HEK293 (cell line): ENCODE results near the gene CEP72.

Experiments
- CTCF ChIA-PET: fragments of 350-600 bp; formaldehyde crosslinking; extraction: SDS; loops from one replicate; lab custom pipeline; 2021; ENCODE audit warnings: antibody characterized with exemption; lab: Yijun Ruan, JAX
- POLR2A ChIA-PET: fragments of 300-600 bp; formaldehyde crosslinking; extraction: SDS; loops from one replicate; lab custom pipeline; 2020; ENCODE audit warnings: antibody characterized with exemption, inconsistent platforms; lab: Yijun Ruan, JAX
- H3K27ac ChIP-seq: fragments of 200-500 bp; sonication (Bioruptor generic); 2 replicates; pipeline ENCODE4 v1.5.1; 2014; ENCODE audit warnings: low read depth, low read length, control low read depth, inconsistent platforms; ENCODE audit errors: extremely low read depth
- H3K36me3 ChIP-seq, 2 experiments: fragments of 200-500 bp in 1 of 2; sonication (Bioruptor generic) in 1 of 2; 1 replicate in 1 of 2; 2 replicates in 1 of 2; pipeline ENCODE4 v1.5.1; 2014 to 2017; ENCODE audit warnings: inconsistent platforms in 2 of 2, low read length in 2 of 2; ENCODE audit not compliant: control insufficient read depth in 2 of 2, insufficient read depth in 1 of 2
- H3K4me1 ChIP-seq: fragments of 200-500 bp; sonication (Bioruptor generic); 2 replicates; pipeline ENCODE4 v1.5.1; 2014; ENCODE audit warnings: mild to moderate bottlenecking, low read length, inconsistent platforms; ENCODE audit not compliant: control insufficient read depth, insufficient read depth
- H3K4me3 ChIP-seq: 2 replicates; pipeline ENCODE4 v1.5.1; 2011; ENCODE audit warnings: low read depth, mild to moderate bottlenecking, control low read depth, low read length, moderate library complexity
- H3K9me3 ChIP-seq: fragments of 200-500 bp; sonication (Bioruptor generic); 2 replicates; pipeline ENCODE4 v1.5.1; 2014; ENCODE audit warnings: low read depth, low read length, inconsistent platforms; ENCODE audit not compliant: control insufficient read depth, insufficient read depth
- BCL11B ChIP-seq: fragments of 450-650 bp; formaldehyde crosslinking; IDR thresholded peaks from 2 replicates; pipeline ENCODE4 v1.5.1; 2016; ENCODE audit warnings: low read depth, missing biosample characterization, missing genetic modification characterization
- CTCF ChIP-seq: fragments of 450-650 bp; formaldehyde crosslinking; IDR thresholded peaks from 2 replicates; pipeline ENCODE4 v1.5.1; 2016; ENCODE audit warnings: missing biosample characterization, missing genetic modification characterization
- GLIS1 ChIP-seq: fragments of 450-650 bp; formaldehyde crosslinking; IDR thresholded peaks from 2 replicates; pipeline ENCODE4 v1.5.1; 2016; ENCODE audit warnings: missing biosample characterization, missing genetic modification characterization
- GLIS2 ChIP-seq: fragments of 450-650 bp; formaldehyde crosslinking; IDR thresholded peaks from 2 replicates; pipeline ENCODE4 v1.5.1; 2016; ENCODE audit warnings: missing biosample characterization, missing genetic modification characterization
- PATZ1 ChIP-seq: fragments of 450-650 bp; formaldehyde crosslinking; IDR thresholded peaks from 2 replicates; pipeline ENCODE4 v1.5.1; 2016; ENCODE audit warnings: missing biosample characterization, missing genetic modification characterization
- SCRT1 ChIP-seq: fragments of 450-650 bp; formaldehyde crosslinking; IDR thresholded peaks from 2 replicates; pipeline ENCODE4 v1.5.1; 2016; ENCODE audit warnings: missing biosample characterization, missing genetic modification characterization, borderline replicate concordance
- SCRT2 ChIP-seq: fragments of 450-650 bp; formaldehyde crosslinking; IDR thresholded peaks from 2 replicates; pipeline ENCODE4 v1.5.1; 2016; ENCODE audit warnings: missing biosample characterization, missing genetic modification characterization
- TCF7L2 ChIP-seq: IDR thresholded peaks from 2 replicates; pipeline ENCODE4 v1.6.1; 2011; ENCODE audit warnings: low read depth, mild to moderate bottlenecking, inconsistent platforms, low read length, moderate library complexity, borderline replicate concordance
- ZBTB10 ChIP-seq: fragments of 450-650 bp; formaldehyde crosslinking; IDR thresholded peaks from 2 replicates; pipeline ENCODE4 v1.5.1; 2016; ENCODE audit warnings: missing biosample characterization, missing genetic modification characterization
- ZBTB6 ChIP-seq: fragments of 450-650 bp; formaldehyde crosslinking; IDR thresholded peaks from 2 replicates; pipeline ENCODE4 v1.5.1; 2017; ENCODE audit warnings: missing biosample characterization, missing genetic modification characterization
- ZBTB8A ChIP-seq: fragments of 450-650 bp; formaldehyde crosslinking; IDR thresholded peaks from 2 replicates; pipeline ENCODE4 v1.5.1; 2016; ENCODE audit warnings: missing biosample characterization, missing genetic modification characterization
- ZNF223 ChIP-seq: fragments of 450-650 bp; formaldehyde crosslinking; IDR thresholded peaks from 2 replicates; pipeline ENCODE4 v1.5.1; 2016; ENCODE audit warnings: missing biosample characterization, missing genetic modification characterization
- ZNF404 ChIP-seq: fragments of 450-650 bp; formaldehyde crosslinking; IDR thresholded peaks from 2 replicates; pipeline ENCODE4 v1.5.1; 2017; ENCODE audit warnings: missing biosample characterization, missing genetic modification characterization
- ZNF423 ChIP-seq: fragments of 450-650 bp; formaldehyde crosslinking; IDR thresholded peaks from 2 replicates; pipeline ENCODE4 v1.5.1; 2016; ENCODE audit warnings: missing biosample characterization, missing genetic modification characterization
- ZNF473 ChIP-seq: fragments of 450-650 bp; formaldehyde crosslinking; IDR thresholded peaks from 2 replicates; pipeline ENCODE4 v1.5.1; 2017; ENCODE audit warnings: missing biosample characterization, missing genetic modification characterization
- ZNF610 ChIP-seq: fragments of 450-650 bp; formaldehyde crosslinking; IDR thresholded peaks from 2 replicates; pipeline ENCODE4 v1.5.1; 2016; ENCODE audit warnings: missing biosample characterization, missing genetic modification characterization, borderline replicate concordance
- ZSCAN5A ChIP-seq: fragments of 450-650 bp; formaldehyde crosslinking; IDR thresholded peaks from 2 replicates; pipeline ENCODE4 v1.5.1; 2016; ENCODE audit warnings: missing biosample characterization, missing genetic modification characterization

The CEP72 gene

GRCh38 chr5:669111-669841, 57.1 kb downstream of the CEP72 start:
- Histone ChIP-seq H3K9me3 (no peaks in the 10 kb centered on the region), H3K36me3 (peaks cover 0 to 37% of the 10 kb centered on the region in 2 experiments; a peak in 1 of 3 replicates), H3K4me1 (peaks cover 19% of the 10 kb centered on the region), H3K4me3 (no peak overlapping the region), H3K27ac (no peak overlapping the region)
- CTCF ChIA-PET, result interaction anchor here (0.6 to 5.4 kb wide), 16 partner anchors 10 to 538 kb away, joined by 3 to 39 read pairs (median 4); no protein-coding TSS in a partner anchor
- POLR2A ChIA-PET, result interaction anchor here (0.6 to 1.1 kb wide), 3 partner anchors 12 to 224 kb away, joined by 3 to 6 read pairs (median 4); partner anchors contain the start of genes BRD9 and TRIP13
- TF ChIP-seq ZNF223 (tag by site-specific recombination), result no peak
- peak; percentile 62 for TF ChIP-seq GLIS2 (tag by site-specific recombination)
- no peak for TF ChIP-seq TCF7L2
- peak; percentile 85; the same call in 1 of the 2 replicates for TF ChIP-seq BCL11B
- peak; percentile 71 for TF ChIP-seq ZBTB10
- TF ChIP-seq ZNF473 (tag by site-specific recombination), result no peak
- peak; percentile 78 for TF ChIP-seq CTCF
- peak; percentile 52; the same call in 1 of the 2 replicates for TF ChIP-seq PATZ1 (tag by site-specific recombination)
- TF ChIP-seq ZBTB8A, result peak; percentile 52
- no peak for TF ChIP-seq ZNF610 (tag by site-specific recombination)
- no peak for TF ChIP-seq ZNF423 (tag by site-specific recombination)
- no peak for TF ChIP-seq ZNF404 (tag by site-specific recombination)

GRCh38 chr5:669842-670395, 57.8 kb downstream of the CEP72 start:
- H3K27ac ChIP-seq, result no peak overlapping the region
- H3K4me1 ChIP-seq, result peaks cover 19% of the 10 kb centered on the region
- no peaks in the 10 kb centered on the region for H3K9me3 ChIP-seq
- POLR2A ChIA-PET, result interaction anchor here (0.8 to 1.1 kb wide), 4 partner anchors 12 to 223 kb away, joined by 3 to 4 read pairs (median 4); partner anchors contain the start of genes BRD9 and TRIP13
- no peak overlapping the region for H3K4me3 ChIP-seq
- TF ChIP-seq GLIS1 (tag by site-specific recombination), result peak; percentile 11; the same call in 1 of the 2 replicates
- TF ChIP-seq SCRT2 (tag by site-specific recombination), result peak; percentile 50; the same call in 1 of the 2 replicates
- no peak for TF ChIP-seq ZSCAN5A (tag by site-specific recombination)
- peak; percentile 46; the same call in 1 of the 2 replicates for TF ChIP-seq ZBTB6 (tag by site-specific recombination)
- TF ChIP-seq SCRT1 (tag by site-specific recombination), result 0 out of 2 replicates have a peak, but pooled peaks have one; percentile 44
- CTCF ChIA-PET, result interaction anchor here (0.6 to 5.4 kb wide), 15 partner anchors 10 to 539 kb away, joined by 3 to 39 read pairs (median 4); no protein-coding TSS in a partner anchor
- peaks cover 0 to 31% of the 10 kb centered on the region in 2 experiments; a peak in 1 of 3 replicates for H3K36me3 ChIP-seq
